ENCODE measurements around the gene FUT3. TPM values are rescaled to one million over a fixed set of nuclear protein-coding genes. Genes with fewer than 3 reads are reported as not detected.
A peak's percentile ranks its signal among the peaks of the same experiment; 100 is the strongest.

The FUT3 gene
- polyA plus RNA-seq, 1 experiment: not detected

DNA sequence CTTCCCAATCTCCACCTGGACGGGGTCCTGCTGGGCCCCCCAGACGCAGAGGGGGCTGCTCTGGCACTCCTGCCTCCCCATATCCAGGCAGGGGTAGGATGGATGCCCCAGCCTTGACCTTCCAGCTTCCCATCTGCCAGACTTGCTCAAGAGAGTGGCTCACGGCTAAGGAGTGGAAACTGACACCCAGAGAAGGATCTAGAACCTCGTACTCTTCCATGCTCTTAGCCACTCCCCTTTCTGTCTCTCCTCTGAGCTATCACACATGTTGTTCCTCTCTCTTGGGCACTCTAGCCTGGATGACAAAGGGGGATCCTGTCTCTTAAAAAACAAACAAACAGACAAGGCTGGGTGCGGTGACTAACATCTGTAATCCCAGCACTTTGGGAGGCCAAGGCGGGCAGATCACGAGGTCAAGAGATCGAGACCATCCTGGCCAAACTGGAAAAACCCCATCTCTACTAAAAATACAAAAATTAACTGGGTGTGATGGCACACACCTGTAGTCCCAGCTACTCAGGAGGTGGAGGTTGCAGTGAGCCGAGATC, 31.2 kb upstream of the FUT3 start:
- Histone ChIP-seq H3K9me3 (ENCODE audit: control insufficient read depth, insufficient read depth, low read length) (peaks cover 4% of the 10 kb centered on the region; the same call in 1 of the 2 replicates), H3K27ac (ENCODE audit: low read depth, low read length) (no peak overlapping the region), H3K27me3 (ENCODE audit: control insufficient read depth, insufficient read depth, low read length) (peaks cover 2% of the 10 kb centered on the region), H3K4me3 (ENCODE audit: low read depth, low read length) (no peak overlapping the region)
- ChIA-PET CTCF (interaction anchor here (0.7 to 4.2 kb wide), 2 partner anchors 78 to 111 kb away, joined by 3 to 19 read pairs; no protein-coding TSS in a partner anchor), POLR2A (interaction anchor here (1.4 kb wide), 1 partner anchor 21 kb away, joined by 5 read pairs; the partner anchor contains the start of gene NDUFA11)
- no peak for DNase-seq (ENCODE audit: low read depth, low spot score)
- TF ChIP-seq, protein P1, sequence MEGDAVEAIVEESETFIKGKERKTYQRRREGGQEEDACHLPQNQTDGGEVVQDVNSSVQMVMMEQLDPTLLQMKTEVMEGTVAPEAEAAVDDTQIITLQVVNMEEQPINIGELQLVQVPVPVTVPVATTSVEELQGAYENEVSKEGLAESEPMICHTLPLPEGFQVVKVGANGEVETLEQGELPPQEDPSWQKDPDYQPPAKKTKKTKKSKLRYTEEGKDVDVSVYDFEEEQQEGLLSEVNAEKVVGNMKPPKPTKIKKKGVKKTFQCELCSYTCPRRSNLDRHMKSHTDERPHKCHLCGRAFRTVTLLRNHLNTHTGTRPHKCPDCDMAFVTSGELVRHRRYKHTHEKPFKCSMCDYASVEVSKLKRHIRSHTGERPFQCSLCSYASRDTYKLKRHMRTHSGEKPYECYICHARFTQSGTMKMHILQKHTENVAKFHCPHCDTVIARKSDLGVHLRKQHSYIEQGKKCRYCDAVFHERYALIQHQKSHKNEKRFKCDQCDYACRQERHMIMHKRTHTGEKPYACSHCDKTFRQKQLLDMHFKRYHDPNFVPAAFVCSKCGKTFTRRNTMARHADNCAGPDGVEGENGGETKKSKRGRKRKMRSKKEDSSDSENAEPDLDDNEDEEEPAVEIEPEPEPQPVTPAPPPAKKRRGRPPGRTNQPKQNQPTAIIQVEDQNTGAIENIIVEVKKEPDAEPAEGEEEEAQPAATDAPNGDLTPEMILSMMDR (IDR thresholded peaks at IDR 0.05; ENCODE audit: low read depth, low read length): no peak

GRCh38 chr19:5881543-5882299, 30.5 kb upstream of the FUT3 start:
- Histone ChIP-seq H3K9me3 (ENCODE audit: control insufficient read depth, insufficient read depth, low read length) (peaks cover 4% of the 10 kb centered on the region; the same call in 1 of the 2 replicates), H3K4me3 (ENCODE audit: low read depth, low read length) (no peak overlapping the region), H3K27me3 (ENCODE audit: control insufficient read depth, insufficient read depth, low read length) (peaks cover 2% of the 10 kb centered on the region), H3K27ac (ENCODE audit: low read depth, low read length) (no peak overlapping the region)
- DNase-seq (ENCODE audit: low read depth, low spot score): no peak
- TF ChIP-seq, protein P1 (IDR thresholded peaks at IDR 0.05; ENCODE audit: low read depth, low read length): no peak
- CTCF ChIA-PET: interaction anchor here (4.2 kb wide), 1 partner anchor 78 kb away, joined by 19 read pairs; no protein-coding TSS in a partner anchor
- POLR2A ChIA-PET: no interaction called here

- H3K27ac ChIP-seq (ENCODE audit: low read depth, low read length): peak overlapping the region; percentile 11
- H3K4me3 ChIP-seq (ENCODE audit: low read depth, low read length): no peak overlapping the region
- no peaks in the 10 kb centered on the region; the same call in 1 of the 2 replicates for H3K9me3 ChIP-seq (ENCODE audit: control insufficient read depth, insufficient read depth, low read length)
- peak; percentile 62 for DNase-seq (ENCODE audit: low read depth, low spot score)
- ChIA-PET CTCF (interaction anchor here (3.9 kb wide), 1 partner anchor 77 kb away, joined by 20 read pairs; no protein-coding TSS in a partner anchor), POLR2A (interaction anchor here (0.5 to 0.7 kb wide), 2 partner anchors 51 to 74 kb away, joined by 3 read pairs; no protein-coding TSS in a partner anchor)
- H3K27me3 ChIP-seq (ENCODE audit: control insufficient read depth, insufficient read depth, low read length): peaks cover 6% of the 10 kb centered on the region
- TF ChIP-seq, protein P1 (IDR thresholded peaks at IDR 0.05; ENCODE audit: low read depth, low read length): no peak
Observed at GRCh38 chr19:5880604-5881078, 29.4 kb upstream of the FUT3 start.

DNA sequence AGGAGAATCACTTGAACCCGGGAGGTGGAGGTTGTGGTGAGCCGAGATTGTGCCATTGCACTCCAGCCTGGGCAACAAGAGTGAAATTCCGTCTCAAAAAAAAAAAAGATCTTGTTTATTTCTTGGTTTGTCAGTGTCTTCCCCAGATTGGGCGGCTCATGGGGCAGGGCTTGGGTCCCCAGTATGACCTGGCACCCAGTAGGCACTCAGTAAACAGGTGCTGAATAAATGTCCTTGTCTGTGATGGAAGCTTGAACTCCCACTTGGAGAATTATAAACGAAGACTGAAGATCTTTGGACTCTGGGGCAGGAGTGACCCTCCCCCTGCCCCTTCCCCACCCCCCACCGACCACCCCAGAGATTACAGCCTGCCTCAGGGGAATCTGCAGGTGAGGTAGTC, 28.9 kb upstream of the FUT3 start:
- DNase-seq (ENCODE audit: low read depth, low spot score): no peak
- Histone ChIP-seq H3K27me3 (ENCODE audit: control insufficient read depth, insufficient read depth, low read length) (peaks cover 6% of the 10 kb centered on the region), H3K4me3 (ENCODE audit: low read depth, low read length) (no peak overlapping the region), H3K9me3 (ENCODE audit: control insufficient read depth, insufficient read depth, low read length) (no peaks in the 10 kb centered on the region; the same call in 1 of the 2 replicates), H3K27ac (ENCODE audit: low read depth, low read length) (no peak overlapping the region)
- CTCF ChIA-PET: interaction anchor here (3.9 kb wide), 1 partner anchor 76 kb away, joined by 20 read pairs; no protein-coding TSS in a partner anchor
- TF ChIP-seq, protein P1 (IDR thresholded peaks at IDR 0.05; ENCODE audit: low read depth, low read length): no peak
- POLR2A ChIA-PET: interaction anchor here (0.5 to 0.7 kb wide), 2 partner anchors 51 to 74 kb away, joined by 3 read pairs; no protein-coding TSS in a partner anchor

All from AG04450 (cell line).